ENCODE data around the gene DCAF6.
"Not testable (repeated sequence)": the region's sequence is repeated elsewhere in the genome, so short reads cannot be mapped to it uniquely, and the experiment has no call there.

Gene DCAF6

DNA sequence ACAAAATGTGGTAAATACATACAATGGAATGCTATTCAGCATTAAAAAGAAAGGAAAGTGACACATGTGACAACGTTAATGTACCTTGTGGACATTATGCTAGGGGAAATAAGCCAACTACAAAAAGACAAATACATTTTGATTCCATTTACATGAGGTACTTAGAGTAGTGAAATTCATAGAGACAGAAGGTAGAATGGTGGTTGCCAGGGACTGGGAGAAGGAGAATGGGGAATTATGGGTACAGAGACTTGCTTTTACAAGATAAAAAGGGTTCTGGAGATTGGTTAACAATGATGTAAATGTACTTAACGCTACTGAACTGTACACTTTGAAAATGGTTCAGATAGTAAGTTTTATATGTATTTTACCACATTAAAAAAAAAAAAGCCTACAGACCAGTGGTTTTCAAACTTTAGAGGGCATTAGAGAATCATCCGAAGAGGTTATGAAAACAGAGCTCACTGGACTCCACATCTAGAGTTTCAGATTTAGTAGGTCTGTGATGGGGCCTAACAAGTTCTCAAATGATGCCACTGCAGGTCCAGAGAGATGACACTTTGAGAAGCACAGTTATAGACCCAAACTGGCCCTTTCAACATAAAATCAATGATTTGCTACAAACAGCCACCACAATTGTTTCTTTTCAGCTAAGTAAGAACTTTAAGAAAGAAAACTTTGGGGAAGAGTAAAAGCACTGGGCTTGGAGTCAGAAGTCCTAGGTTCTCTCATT lies 13.0 kb upstream of the DCAF6 start:
- Histone ChIP-seq H3K36me3 (ENCODE audit: control insufficient read depth in 5 of 5, insufficient read depth in 5 of 5, low read length in 5 of 5) (peaks cover 0 to 15% (median 4%) of the 10 kb centered on the region in 5 donors), H3K4me1 (ENCODE audit: control insufficient read depth in 5 of 5, insufficient read depth in 5 of 5, low read length in 5 of 5) (peaks cover 0 to 22% (median 5%) of the 10 kb centered on the region in 5 donors), H3K9me3 (ENCODE audit: control insufficient read depth in 5 of 5, low read length in 5 of 5) (no peaks in the 10 kb centered on the region), H3K27ac (ENCODE audit: low read depth, low read length) (no peak overlapping the region), H3K9ac (ENCODE audit: low read length in 5 of 5) (no peak overlapping the region), H3K4me3 (ENCODE audit: low read depth in 1 of 5, low read length in 5 of 5) (no peak overlapping the region), H3K27me3 (ENCODE audit: control insufficient read depth in 5 of 5, insufficient read depth in 4 of 5, low read length in 5 of 5) (no peaks in the 10 kb centered on the region)

GRCh38 chr1:167924102-167924501 lies 12.4 kb upstream of the DCAF6 start:
- Histone ChIP-seq H3K9ac (ENCODE audit: low read length in 5 of 5) (no peak overlapping the region), H3K4me3 (ENCODE audit: low read depth in 1 of 5, low read length in 5 of 5) (no peak overlapping the region), H3K27ac (ENCODE audit: low read depth, low read length) (no peak overlapping the region), H3K36me3 (ENCODE audit: control insufficient read depth in 5 of 5, insufficient read depth in 5 of 5, low read length in 5 of 5) (peaks cover 0 to 13% (median 4%) of the 10 kb centered on the region in 5 donors), H3K27me3 (ENCODE audit: control insufficient read depth in 5 of 5, insufficient read depth in 4 of 5, low read length in 5 of 5) (no peaks in the 10 kb centered on the region), H3K4me1 (ENCODE audit: control insufficient read depth in 5 of 5, insufficient read depth in 5 of 5, low read length in 5 of 5) (peaks cover 0 to 22% (median 5%) of the 10 kb centered on the region in 5 donors), H3K9me3 (ENCODE audit: control insufficient read depth in 5 of 5, low read length in 5 of 5) (no peaks in the 10 kb centered on the region)

GRCh38 chr1:167924543-167925231 lies 11.8 kb upstream of the DCAF6 start:
- peaks cover 0 to 23% (median 5%) of the 10 kb centered on the region in 5 donors for H3K4me1 ChIP-seq (ENCODE audit: control insufficient read depth in 5 of 5, insufficient read depth in 5 of 5, low read length in 5 of 5)
- no peak overlapping the region for H3K27ac ChIP-seq (ENCODE audit: low read depth, low read length)
- no peak overlapping the region for H3K4me3 ChIP-seq (ENCODE audit: low read depth in 1 of 5, low read length in 5 of 5)
- H3K9me3 ChIP-seq (ENCODE audit: control insufficient read depth in 5 of 5, low read length in 5 of 5): no peaks in the 10 kb centered on the region
- H3K27me3 ChIP-seq (ENCODE audit: control insufficient read depth in 5 of 5, insufficient read depth in 4 of 5, low read length in 5 of 5): no peaks in the 10 kb centered on the region
- H3K9ac ChIP-seq (ENCODE audit: low read length in 5 of 5): no peak overlapping the region
- H3K36me3 ChIP-seq (ENCODE audit: control insufficient read depth in 5 of 5, insufficient read depth in 5 of 5, low read length in 5 of 5): peaks cover 0 to 8% (median 4%) of the 10 kb centered on the region in 5 donors

DNA sequence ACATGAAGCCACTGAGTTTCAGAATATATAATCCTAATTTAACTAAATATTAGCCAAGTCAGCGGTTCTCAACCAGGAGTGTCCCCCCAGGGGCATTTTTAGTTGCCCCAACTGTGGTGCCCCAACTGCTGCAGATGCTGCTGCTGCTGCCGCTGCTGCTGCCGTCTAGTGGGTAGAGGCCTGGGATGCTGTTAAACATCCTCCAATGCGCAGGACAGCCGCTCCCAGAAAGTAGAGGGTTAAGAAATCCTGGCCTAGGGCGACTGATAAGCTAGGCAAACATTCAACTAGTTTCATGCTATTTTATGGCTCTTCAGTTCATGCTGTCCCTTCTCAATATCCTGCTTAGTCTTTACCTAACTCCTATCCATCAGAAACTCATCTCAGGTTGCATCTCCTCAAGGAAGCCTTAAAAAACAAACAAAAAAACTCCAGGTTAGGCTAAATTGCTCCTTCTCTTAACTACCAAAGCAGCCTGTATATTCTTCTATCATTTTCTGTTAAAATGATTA lies 9.9 kb upstream of the DCAF6 start:
- Histone ChIP-seq H3K36me3 (ENCODE audit: control insufficient read depth in 5 of 5, insufficient read depth in 5 of 5, low read length in 5 of 5) (peaks cover 0 to 8% (median 4%) of the 10 kb centered on the region in 5 donors), H3K9ac (ENCODE audit: low read length in 5 of 5) (no peak overlapping the region), H3K27me3 (ENCODE audit: control insufficient read depth in 5 of 5, insufficient read depth in 4 of 5, low read length in 5 of 5) (no peaks in the 10 kb centered on the region), H3K9me3 (ENCODE audit: control insufficient read depth in 5 of 5, low read length in 5 of 5) (no peaks in the 10 kb centered on the region), H3K4me1 (ENCODE audit: control insufficient read depth in 5 of 5, insufficient read depth in 5 of 5, low read length in 5 of 5) (peaks cover 0 to 28% (median 5%) of the 10 kb centered on the region in 5 donors), H3K4me3 (ENCODE audit: low read depth in 1 of 5, low read length in 5 of 5) (no peak overlapping the region), H3K27ac (ENCODE audit: low read depth, low read length) (no peak overlapping the region)

- Histone ChIP-seq H3K9ac (ENCODE audit: low read length in 5 of 5) (no peak overlapping the region), H3K4me1 (ENCODE audit: control insufficient read depth in 5 of 5, insufficient read depth in 5 of 5, low read length in 5 of 5) (peaks cover 0 to 24% (median under 1%) of the 10 kb centered on the region in 5 donors), H3K9me3 (ENCODE audit: control insufficient read depth in 5 of 5, low read length in 5 of 5) (no peaks in the 10 kb centered on the region), H3K27ac (ENCODE audit: low read depth, low read length) (no peak overlapping the region), H3K36me3 (ENCODE audit: control insufficient read depth in 5 of 5, insufficient read depth in 5 of 5, low read length in 5 of 5) (peaks cover 0 to 8% (median 4%) of the 10 kb centered on the region in 5 donors), H3K27me3 (ENCODE audit: control insufficient read depth in 5 of 5, insufficient read depth in 4 of 5, low read length in 5 of 5) (no peaks in the 10 kb centered on the region), H3K4me3 (ENCODE audit: low read depth in 1 of 5, low read length in 5 of 5) (no peak overlapping the region)
Measured at GRCh38 chr1:167927046-167927754, 9.3 kb upstream of the DCAF6 start.

DNA sequence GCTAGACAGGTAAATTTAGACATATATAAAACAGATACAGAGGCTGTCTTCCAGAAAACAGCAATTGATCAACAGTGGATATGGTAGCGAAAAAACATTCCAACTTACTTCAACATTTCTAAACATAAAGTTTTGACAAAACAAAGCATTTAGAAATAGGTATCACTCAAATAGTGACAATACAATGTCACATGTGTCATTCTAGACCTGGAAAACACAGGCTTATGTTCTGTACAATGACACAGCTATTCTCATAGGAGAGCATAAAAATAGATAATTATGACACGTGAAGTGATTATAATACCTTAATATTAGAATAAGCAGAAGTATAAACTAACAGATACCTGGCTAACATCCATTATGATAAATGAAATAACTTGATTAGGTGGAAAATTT lies 8.0 kb upstream of the DCAF6 start:
- no peak overlapping the region for H3K4me3 ChIP-seq (ENCODE audit: low read depth in 1 of 5, low read length in 5 of 5)
- H3K4me1 ChIP-seq (ENCODE audit: control insufficient read depth in 5 of 5, insufficient read depth in 5 of 5, low read length in 5 of 5): peaks cover 0 to 26% (median 3%) of the 10 kb centered on the region in 5 donors

DNA sequence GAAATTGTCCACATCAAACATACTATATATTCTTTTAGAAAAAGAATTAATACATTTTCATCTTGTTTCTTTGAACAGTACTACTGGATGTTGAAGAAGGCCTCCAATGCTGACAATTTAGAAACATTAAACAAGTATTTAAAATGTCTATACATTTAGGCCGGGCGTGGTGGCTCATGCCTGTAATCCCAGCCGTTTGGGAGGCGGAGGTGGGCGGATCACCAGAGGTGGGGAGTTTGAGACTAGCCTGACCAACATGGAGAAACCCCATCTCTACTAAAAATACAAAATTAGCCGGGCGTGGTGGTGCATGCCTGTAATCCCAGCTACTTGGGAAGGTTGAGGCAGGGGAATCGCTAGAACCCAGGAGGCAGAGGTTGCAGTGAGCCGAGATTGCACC lies 7.6 kb upstream of the DCAF6 start:
- not testable (repeated sequence) for H3K9ac ChIP-seq (ENCODE audit: low read length in 5 of 5); H3K4me3 ChIP-seq (ENCODE audit: low read depth in 1 of 5, low read length in 5 of 5); H3K27ac ChIP-seq (ENCODE audit: low read depth, low read length)

More for the DNA sequence above, 8.0 kb upstream of the DCAF6 start:
- no peak overlapping the region for H3K27ac ChIP-seq (ENCODE audit: low read depth, low read length)
- no peak overlapping the region for H3K9ac ChIP-seq (ENCODE audit: low read length in 5 of 5)
- no peaks in the 10 kb centered on the region for H3K9me3 ChIP-seq (ENCODE audit: control insufficient read depth in 5 of 5, low read length in 5 of 5)
- peaks cover 0 to 4% (median 0%) of the 10 kb centered on the region in 5 donors for H3K36me3 ChIP-seq (ENCODE audit: control insufficient read depth in 5 of 5, insufficient read depth in 5 of 5, low read length in 5 of 5)
- no peaks in the 10 kb centered on the region for H3K27me3 ChIP-seq (ENCODE audit: control insufficient read depth in 5 of 5, insufficient read depth in 4 of 5, low read length in 5 of 5)

DNA sequence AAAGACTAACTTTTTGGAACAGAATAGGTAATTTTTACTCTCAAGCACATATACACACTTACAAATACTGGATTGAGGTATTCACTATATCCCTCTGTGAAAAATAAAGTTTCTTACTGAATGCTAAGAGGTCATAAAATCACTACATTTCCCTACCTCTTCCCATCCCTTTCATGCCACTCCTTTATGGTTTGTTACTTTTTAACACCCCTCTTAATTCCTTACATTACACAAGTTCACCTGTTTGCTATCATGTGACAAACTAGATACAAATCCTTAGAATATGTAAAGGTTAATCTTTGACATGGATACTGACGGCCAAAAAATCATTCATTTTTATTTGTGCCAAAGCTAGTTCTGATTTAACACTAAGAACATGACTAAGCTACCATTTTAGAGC lies 6.8 kb upstream of the DCAF6 start:
- Histone ChIP-seq H3K27me3 (ENCODE audit: control insufficient read depth in 5 of 5, insufficient read depth in 4 of 5, low read length in 5 of 5) (no peaks in the 10 kb centered on the region), H3K9ac (ENCODE audit: low read length in 5 of 5) (peak overlapping the region in 1 of 5 donors; percentile 41), H3K27ac (ENCODE audit: low read depth, low read length) (no peak overlapping the region), H3K4me3 (ENCODE audit: low read depth in 1 of 5, low read length in 5 of 5) (no peak overlapping the region), H3K9me3 (ENCODE audit: control insufficient read depth in 5 of 5, low read length in 5 of 5) (no peaks in the 10 kb centered on the region), H3K36me3 (ENCODE audit: control insufficient read depth in 5 of 5, insufficient read depth in 5 of 5, low read length in 5 of 5) (no peaks in the 10 kb centered on the region), H3K4me1 (ENCODE audit: control insufficient read depth in 5 of 5, insufficient read depth in 5 of 5, low read length in 5 of 5) (peaks cover 0 to 36% (median 15%) of the 10 kb centered on the region in 5 donors)

More for the DNA sequence above, 7.6 kb upstream of the DCAF6 start:
- not testable (repeated sequence) for H3K27me3 ChIP-seq (ENCODE audit: control insufficient read depth in 5 of 5, insufficient read depth in 4 of 5, low read length in 5 of 5); H3K36me3 ChIP-seq (ENCODE audit: control insufficient read depth in 5 of 5, insufficient read depth in 5 of 5, low read length in 5 of 5); H3K9me3 ChIP-seq (ENCODE audit: control insufficient read depth in 5 of 5, low read length in 5 of 5)
- peaks cover 0 to 31% (median 7%) of the 10 kb centered on the region in 5 donors for H3K4me1 ChIP-seq (ENCODE audit: control insufficient read depth in 5 of 5, insufficient read depth in 5 of 5, low read length in 5 of 5)

GRCh38 chr1:167933788-167934187 lies 2.7 kb upstream of the DCAF6 start:
- H3K27me3 ChIP-seq (ENCODE audit: control insufficient read depth in 5 of 5, insufficient read depth in 4 of 5, low read length in 5 of 5): no peaks in the 10 kb centered on the region
- no peaks in the 10 kb centered on the region for H3K36me3 ChIP-seq (ENCODE audit: control insufficient read depth in 5 of 5, insufficient read depth in 5 of 5, low read length in 5 of 5)
- peak overlapping the region in 2 of 5 donors; percentile 13 to 96 for H3K4me3 ChIP-seq (ENCODE audit: low read depth in 1 of 5, low read length in 5 of 5)
- H3K9me3 ChIP-seq (ENCODE audit: control insufficient read depth in 5 of 5, low read length in 5 of 5): no peaks in the 10 kb centered on the region
- peak overlapping the region; percentile 97 for H3K27ac ChIP-seq (ENCODE audit: low read depth, low read length)
- H3K9ac ChIP-seq (ENCODE audit: low read length in 5 of 5): peak overlapping the region in 2 of 5 donors; percentile 96 to 99
- peaks cover 0 to 44% (median 36%) of the 10 kb centered on the region in 5 donors for H3K4me1 ChIP-seq (ENCODE audit: control insufficient read depth in 5 of 5, insufficient read depth in 5 of 5, low read length in 5 of 5)

Measured in subcutaneous abdominal adipose tissue (tissue), 5 donors.